HepG2 (cell line): Measurements from ENCODE around the gene JUND. TPM values are rescaled to one million over a fixed set of nuclear protein-coding genes. Genes with fewer than 3 reads are reported as not detected.

Experiments
- ATF6 ChIP-seq: sonication (generic); formaldehyde crosslinking; conservative IDR thresholded peaks from 2 replicates; pipeline ENCODE4 v1.4.0; 2020; ENCODE audit warnings: missing genetic modification reagents
- ATF7-NPFF ChIP-seq: sonication (generic); formaldehyde crosslinking; IDR thresholded peaks from 2 replicates; pipeline ENCODE4 v1.8.1; 2023; ENCODE audit warnings: mild to moderate bottlenecking, low read depth, missing genetic modification reagents, moderate library complexity
- CAMTA2 ChIP-seq: sonication (generic); formaldehyde crosslinking; IDR thresholded peaks from 2 replicates; pipeline ENCODE4 v1.4.0; 2020; ENCODE audit warnings: mild to moderate bottlenecking, missing genetic modification reagents, borderline replicate concordance
- ETV5 ChIP-seq: IDR thresholded peaks from 2 replicates; pipeline ENCODE4 v1.6.1; 2018; ENCODE audit warnings: missing biosample characterization, missing genetic modification reagents, inconsistent platforms, borderline replicate concordance
- FOXK2 ChIP-seq: fragments of 450-650 bp; IDR thresholded peaks from 2 replicates; pipeline ENCODE4 v1.6.1; 2016
- HNF4A ChIP-seq: sonication (generic); formaldehyde crosslinking; IDR thresholded peaks from 2 replicates; pipeline ENCODE4 v1.4.0; 2020; ENCODE audit warnings: missing genetic modification reagents
- IKZF1 ChIP-seq: fragments of 450-650 bp; IDR thresholded peaks from 2 replicates; pipeline ENCODE4 v1.7.1; 2016
- IKZF4 ChIP-seq: sonication (generic); formaldehyde crosslinking; IDR thresholded peaks from 2 replicates; pipeline ENCODE4 v1.5.1; 2020; ENCODE audit warnings: borderline replicate concordance, mild to moderate bottlenecking, low read depth, missing genetic modification reagents; ENCODE audit errors: not compliant biosample characterization
- NBN ChIP-seq: fragments of 450-650 bp; conservative IDR thresholded peaks from 2 replicates; pipeline ENCODE4 v1.6.1; 2017
- NCOA2 ChIP-seq: sonication (generic); formaldehyde crosslinking; IDR thresholded peaks from 2 replicates; pipeline ENCODE4 v1.8.0; 2022; ENCODE audit warnings: inconsistent platforms
- NFIC ChIP-seq: IDR thresholded peaks from 2 replicates; pipeline ENCODE4 v1.6.1; 2012; ENCODE audit warnings: mild to moderate bottlenecking, low read length, inconsistent platforms
- NR2F6 ChIP-seq, 2 experiments: IDR thresholded peaks; 2 replicates each; pipeline ENCODE4 v1.6.1; 2016; ENCODE audit warnings: antibody characterized with exemption in 1 of 2, mild to moderate bottlenecking in 1 of 2
- SATB2 ChIP-seq: sonication (generic); formaldehyde crosslinking; IDR thresholded peaks from 2 replicates; pipeline ENCODE4 v1.5.0; 2020; ENCODE audit warnings: missing genetic modification reagents
- SMAD1 ChIP-seq: sonication (generic); formaldehyde crosslinking; IDR thresholded peaks from 2 replicates; pipeline ENCODE4 v1.4.0; 2020; ENCODE audit warnings: missing genetic modification reagents, low read depth, mild to moderate bottlenecking, borderline replicate concordance
- THAP8 ChIP-seq: sonication (generic); formaldehyde crosslinking; IDR thresholded peaks from 2 replicates; pipeline ENCODE4 v1.5.1; 2020; ENCODE audit warnings: missing genetic modification reagents, mild to moderate bottlenecking, borderline replicate concordance
- XRCC5 ChIP-seq: fragments of 200-400 bp; formaldehyde crosslinking; optimal IDR thresholded peaks from 2 replicates; pipeline ENCODE3; 2017; ENCODE audit warnings: mild to moderate bottlenecking, low read length
- YY1 ChIP-seq: IDR thresholded peaks from 2 replicates; pipeline ENCODE4 v1.6.1; 2011; ENCODE audit warnings: low read length, low read depth, moderate library complexity, mild to moderate bottlenecking; ENCODE audit not compliant: insufficient read depth, insufficient replicate concordance
- ZBTB7A ChIP-seq: sonication (generic); formaldehyde crosslinking; IDR thresholded peaks from 2 replicates; pipeline ENCODE4 v1.8.0; 2022; ENCODE audit warnings: mild to moderate bottlenecking, missing genetic modification reagents
- ZC3H13 ChIP-seq: sonication (generic); formaldehyde crosslinking; IDR thresholded peaks from 2 replicates; pipeline ENCODE4 v1.8.1; 2023; ENCODE audit warnings: mild to moderate bottlenecking, missing genetic modification reagents, moderate library complexity
- ZNF20 ChIP-seq: sonication (generic); formaldehyde crosslinking; IDR thresholded peaks from 2 replicates; pipeline ENCODE4 v1.4.0; 2020; ENCODE audit warnings: mild to moderate bottlenecking, moderate library complexity, missing genetic modification reagents
- ZNF776 ChIP-seq: sonication (generic); formaldehyde crosslinking; IDR thresholded peaks from 2 replicates; pipeline ENCODE4 v1.4.0; 2020; ENCODE audit warnings: mild to moderate bottlenecking, missing genetic modification reagents
- ZNF781 ChIP-seq: sonication (generic); formaldehyde crosslinking; IDR thresholded peaks from 2 replicates; pipeline ENCODE4 v1.5.1; 2020; ENCODE audit warnings: borderline replicate concordance, mild to moderate bottlenecking, missing genetic modification reagents; ENCODE audit errors: not compliant biosample characterization
- ZNF850 ChIP-seq: sonication (generic); formaldehyde crosslinking; conservative IDR thresholded peaks from 2 replicates; pipeline ENCODE4 v1.9.0; 2021; ENCODE audit warnings: mild to moderate bottlenecking, missing genetic modification reagents
- ZNF883 ChIP-seq: sonication (generic); formaldehyde crosslinking; IDR thresholded peaks from 2 replicates; pipeline ENCODE4 v1.5.1; 2020; ENCODE audit warnings: mild to moderate bottlenecking, missing genetic modification reagents; ENCODE audit errors: not compliant biosample characterization
- polyA plus RNA-seq, 8 experiments: library from polyadenylated mRNA; depleted of rRNA in 3 of 8; stranded (reverse) in 7 of 8; unstranded in 1 of 8; fragments of >200 nt; fragmentation: Illumina TruSeq in 4 of 8; extraction: Trizol in 4 of 8; gene quantifications; 2 replicates each; pipeline versions ENCODE4 v1.2.1 to v1.2.3, GENCODE V29; 2011 to 2016; ENCODE audit warnings: low read depth in 4 of 8, missing spikeins in 1 of 8, mixed read lengths in 1 of 8; ENCODE audit not compliant: insufficient read depth in 1 of 8
- total RNA-seq, 5 experiments: library from RNA; depleted of rRNA; stranded (reverse); fragments of >200 nt; fragmentation: Illumina TruSeq; extraction: Trizol; gene quantifications; 2 replicates each; pipeline ENCODE4 v1.2.3, GENCODE V29; 2016; ENCODE audit warnings: low read depth in 1 of 5
- TF ChIP-seq, protein P1 (sequence below): sonication (generic); formaldehyde crosslinking; IDR thresholded peaks from 2 replicates; pipeline ENCODE4 v1.8.0; 2022; ENCODE audit warnings: missing genetic modification reagents, mild to moderate bottlenecking, borderline replicate concordance
- TF ChIP-seq, protein P2 (sequence below): sonication (generic); formaldehyde crosslinking; IDR thresholded peaks from 2 replicates; pipeline ENCODE4 v1.9.0; 2021; ENCODE audit warnings: missing genetic modification reagents, mild to moderate bottlenecking, borderline replicate concordance

The JUND gene
- total and polyA plus RNA-seq, 2 of the 13 experiments (the other 11 are each of a cell fraction or from before 2014, with no cell fraction given): 41.2 to 59.8 TPM

- no peak for TF ChIP-seq ZNF776
- TF ChIP-seq THAP8 (CRISPR knock-in tag): no peak
- no peak for TF ChIP-seq IKZF4 (CRISPR knock-in tag)
- TF ChIP-seq NR2F6 (IDR thresholded peaks at IDR 0.05): no peak
- no peak for TF ChIP-seq NR2F6 (CRISPR knock-in tag; IDR thresholded peaks at IDR 0.05)
- TF ChIP-seq, protein P1, sequence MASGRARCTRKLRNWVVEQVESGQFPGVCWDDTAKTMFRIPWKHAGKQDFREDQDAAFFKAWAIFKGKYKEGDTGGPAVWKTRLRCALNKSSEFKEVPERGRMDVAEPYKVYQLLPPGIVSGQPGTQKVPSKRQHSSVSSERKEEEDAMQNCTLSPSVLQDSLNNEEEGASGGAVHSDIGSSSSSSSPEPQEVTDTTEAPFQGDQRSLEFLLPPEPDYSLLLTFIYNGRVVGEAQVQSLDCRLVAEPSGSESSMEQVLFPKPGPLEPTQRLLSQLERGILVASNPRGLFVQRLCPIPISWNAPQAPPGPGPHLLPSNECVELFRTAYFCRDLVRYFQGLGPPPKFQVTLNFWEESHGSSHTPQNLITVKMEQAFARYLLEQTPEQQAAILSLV: peak; percentile 23; the same call in 1 of the 2 replicates
- no peak for TF ChIP-seq HNF4A (CRISPR knock-in tag)
- TF ChIP-seq ZNF781 (CRISPR knock-in tag): no peak
- no peak for TF ChIP-seq IKZF1
- TF ChIP-seq FOXK2: no peak
- TF ChIP-seq NCOA2: no peak; the same call in 1 of the 2 replicates
- TF ChIP-seq ATF7-NPFF (CRISPR knock-in tag): no peak
- peak; percentile 38 for TF ChIP-seq ETV5 (CRISPR knock-in tag)
- no peak for TF ChIP-seq ZNF20
- peak; percentile 100 for TF ChIP-seq ZC3H13 (CRISPR knock-in tag)
- no peak for TF ChIP-seq ZNF883 (CRISPR knock-in tag)
- no peak for TF ChIP-seq SMAD1 (CRISPR knock-in tag)
- no peak for TF ChIP-seq ZNF850
- TF ChIP-seq, protein P2, sequence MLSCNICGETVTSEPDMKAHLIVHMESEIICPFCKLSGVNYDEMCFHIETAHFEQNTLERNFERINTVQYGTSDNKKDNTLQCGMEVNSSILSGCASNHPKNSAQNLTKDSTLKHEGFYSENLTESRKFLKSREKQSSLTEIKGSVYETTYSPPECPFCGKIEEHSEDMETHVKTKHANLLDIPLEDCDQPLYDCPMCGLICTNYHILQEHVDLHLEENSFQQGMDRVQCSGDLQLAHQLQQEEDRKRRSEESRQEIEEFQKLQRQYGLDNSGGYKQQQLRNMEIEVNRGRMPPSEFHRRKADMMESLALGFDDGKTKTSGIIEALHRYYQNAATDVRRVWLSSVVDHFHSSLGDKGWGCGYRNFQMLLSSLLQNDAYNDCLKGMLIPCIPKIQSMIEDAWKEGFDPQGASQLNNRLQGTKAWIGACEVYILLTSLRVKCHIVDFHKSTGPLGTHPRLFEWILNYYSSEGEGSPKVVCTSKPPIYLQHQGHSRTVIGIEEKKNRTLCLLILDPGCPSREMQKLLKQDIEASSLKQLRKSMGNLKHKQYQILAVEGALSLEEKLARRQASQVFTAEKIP (CRISPR knock-in tag): no peak
- TF ChIP-seq NBN: no peak
- TF ChIP-seq ZBTB7A (CRISPR knock-in tag): no peak
- TF ChIP-seq XRCC5: peak; percentile 17
- TF ChIP-seq ATF6 (CRISPR knock-in tag): no peak
- no peak for TF ChIP-seq YY1
- TF ChIP-seq CAMTA2 (CRISPR knock-in tag): no peak
- TF ChIP-seq SATB2 (CRISPR knock-in tag): no peak
- no peak for TF ChIP-seq NFIC
Measured at GRCh38 chr19:18280247-18281081, 958 bp downstream of the JUND start (continued).
